Transverse colon (tissue), 4 donors: ENCODE data around the gene KRTCAP2.

Experiments
- EP300 ChIP-seq: sonication (generic); formaldehyde crosslinking; IDR thresholded peaks from one replicate; pipeline ENCODE4 v1.6.1; 2017; ENCODE audit warnings: antibody characterized with exemption, low read depth
- POLR2A ChIP-seq: fragments of 450-650 bp; IDR thresholded peaks from one replicate; pipeline ENCODE4 v1.6.1; 2016; ENCODE audit warnings: antibody characterized with exemption, mild to moderate bottlenecking, moderate library complexity
- POLR2AphosphoS5 ChIP-seq, 3 donors: sonication (generic); formaldehyde crosslinking; IDR thresholded peaks; one replicate each; pipeline ENCODE4 v1.6.1; 2016; ENCODE audit warnings: antibody characterized with exemption in 3 of 3
- TF ChIP-seq, protein P1 (sequence below), 5 experiments: fragments of 200-600 bp in 3 of 5; fragments of 450-650 bp in 2 of 5; sonication (generic) in 3 of 5; IDR thresholded peaks; 1 replicate in 2 of 5; 2 replicates in 3 of 5; pipeline ENCODE4 v1.5.1; 2016 to 2017; ENCODE audit warnings: antibody characterized with exemption in 5 of 5, inconsistent platforms in 3 of 5, mild to moderate bottlenecking in 2 of 5, moderate library complexity in 1 of 5

DNA sequence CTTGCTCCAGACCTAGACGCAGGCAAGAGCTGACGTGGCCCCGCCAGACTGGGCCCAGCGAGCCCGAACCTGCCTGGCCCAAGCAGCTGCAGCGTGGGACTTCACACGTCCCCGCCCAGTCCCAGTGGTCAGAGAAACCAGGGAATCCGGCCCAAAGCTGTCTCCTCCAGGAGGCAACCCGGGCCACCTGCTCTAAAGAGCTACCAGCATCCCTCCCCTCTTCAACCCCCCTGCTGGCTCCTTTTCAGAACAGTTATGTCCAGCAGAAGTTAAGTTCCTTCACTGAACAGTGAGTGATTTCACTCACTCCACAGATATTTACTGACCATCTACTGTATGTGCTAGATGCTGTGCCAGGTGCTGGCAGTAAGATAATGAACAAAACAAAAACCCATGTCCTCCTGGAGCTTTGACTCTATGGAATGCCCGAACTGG is 47.6 kb downstream of the KRTCAP2 start:
- no peak for TF ChIP-seq EP300
- TF ChIP-seq, protein P1, sequence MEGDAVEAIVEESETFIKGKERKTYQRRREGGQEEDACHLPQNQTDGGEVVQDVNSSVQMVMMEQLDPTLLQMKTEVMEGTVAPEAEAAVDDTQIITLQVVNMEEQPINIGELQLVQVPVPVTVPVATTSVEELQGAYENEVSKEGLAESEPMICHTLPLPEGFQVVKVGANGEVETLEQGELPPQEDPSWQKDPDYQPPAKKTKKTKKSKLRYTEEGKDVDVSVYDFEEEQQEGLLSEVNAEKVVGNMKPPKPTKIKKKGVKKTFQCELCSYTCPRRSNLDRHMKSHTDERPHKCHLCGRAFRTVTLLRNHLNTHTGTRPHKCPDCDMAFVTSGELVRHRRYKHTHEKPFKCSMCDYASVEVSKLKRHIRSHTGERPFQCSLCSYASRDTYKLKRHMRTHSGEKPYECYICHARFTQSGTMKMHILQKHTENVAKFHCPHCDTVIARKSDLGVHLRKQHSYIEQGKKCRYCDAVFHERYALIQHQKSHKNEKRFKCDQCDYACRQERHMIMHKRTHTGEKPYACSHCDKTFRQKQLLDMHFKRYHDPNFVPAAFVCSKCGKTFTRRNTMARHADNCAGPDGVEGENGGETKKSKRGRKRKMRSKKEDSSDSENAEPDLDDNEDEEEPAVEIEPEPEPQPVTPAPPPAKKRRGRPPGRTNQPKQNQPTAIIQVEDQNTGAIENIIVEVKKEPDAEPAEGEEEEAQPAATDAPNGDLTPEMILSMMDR (IDR thresholded peaks at IDR 0.05): peak in 1 of 5 experiments; percentile 7
- TF ChIP-seq POLR2AphosphoS5 (IDR thresholded peaks at IDR 0.05): no peak
- TF ChIP-seq POLR2A: no peak
